VCaP (cell line): ENCODE results near the gene CDK15.

Experiments used
- H3K27ac ChIP-seq: fragments of 450-650 bp; 2 replicates; pipeline ENCODE4 v1.5.1; 2017
- CTCF ChIP-seq: fragments of 450-650 bp; conservative IDR thresholded peaks from 2 replicates; pipeline ENCODE4 v1.5.1; 2017; ENCODE audit warnings: mild to moderate bottlenecking, moderate library complexity

The CDK15 gene

DNA sequence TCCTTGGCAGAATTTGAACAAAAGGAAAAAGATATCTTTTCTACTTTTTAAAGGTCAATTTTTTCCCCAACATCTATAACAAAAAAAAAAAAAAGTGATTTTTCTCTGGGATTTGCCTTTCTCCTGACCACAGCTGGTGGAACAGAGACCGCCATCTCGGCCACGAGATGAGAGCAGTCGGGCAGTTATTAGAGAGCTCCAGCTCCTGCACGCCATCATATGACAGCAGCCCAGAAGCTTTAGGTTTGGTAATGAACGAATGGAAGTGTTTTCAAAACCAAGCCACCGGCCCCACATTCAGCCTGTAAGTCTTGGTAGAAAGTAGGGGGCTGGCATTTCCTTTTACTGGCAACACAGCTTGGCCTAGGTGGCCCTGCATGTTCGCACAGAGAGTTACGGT, 132.4 kb downstream of the CDK15 start:
- no peak overlapping the region for H3K27ac ChIP-seq

DNA sequence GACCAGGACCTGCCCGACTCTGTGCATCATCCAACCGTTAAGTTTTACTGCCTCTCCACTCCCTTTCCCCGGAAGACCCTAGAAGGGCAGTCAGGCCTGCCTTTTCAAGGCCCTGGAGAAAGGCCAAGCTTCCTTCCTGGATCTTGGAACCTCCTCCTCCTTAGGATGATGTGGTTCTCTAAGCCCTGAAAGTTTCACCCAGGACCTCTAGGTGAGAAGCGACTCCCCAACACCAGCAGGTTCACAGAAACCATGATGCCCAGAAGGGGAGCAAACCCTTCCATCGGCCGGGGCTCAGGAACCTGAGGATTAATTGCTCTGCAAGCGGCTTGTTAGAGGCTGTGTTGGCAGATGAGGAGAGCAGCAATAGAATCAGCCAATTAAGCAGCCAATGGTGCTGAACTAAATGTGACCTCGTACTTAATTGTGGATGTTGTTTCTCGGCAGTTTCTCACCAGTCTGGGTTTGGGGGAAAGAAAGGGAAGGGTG, 133.2 kb downstream of the CDK15 start:
- TF ChIP-seq CTCF: no peak
- no peak overlapping the region for H3K27ac ChIP-seq

More for the DNA sequence above, 132.4 kb downstream of the CDK15 start:
- TF ChIP-seq CTCF: no peak

DNA sequence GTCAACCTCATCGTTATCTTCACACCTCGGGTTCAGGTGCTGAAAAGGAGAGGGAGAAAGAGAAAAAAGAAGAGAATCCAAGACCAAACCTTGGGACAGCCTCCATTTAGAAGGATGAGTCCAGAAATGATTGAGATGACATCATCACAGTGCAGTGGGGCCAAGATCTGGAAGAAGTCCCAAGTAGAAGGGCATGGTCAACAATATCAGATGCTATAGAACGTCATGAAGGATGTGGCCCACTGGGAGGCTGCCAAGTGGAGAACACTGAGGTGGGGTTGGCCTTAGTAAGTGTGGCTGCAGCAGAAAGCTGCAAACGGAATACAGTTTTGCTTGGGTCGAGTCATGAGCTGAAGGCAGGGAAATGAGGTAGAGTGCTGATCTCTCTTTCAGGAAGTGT, 136.2 kb downstream of the CDK15 start:
- no peak overlapping the region for H3K27ac ChIP-seq
- no peak for TF ChIP-seq CTCF
